Prostate gland (tissue), 2 donors: ENCODE measurements around the gene MATN1.

ENCODE experiments used
- CTCF ChIP-seq, 4 experiments: fragments of 200-600 bp in 2 of 4; fragments of 450-650 bp in 2 of 4; sonication (generic) in 2 of 4; IDR thresholded peaks; 1 replicate in 3 of 4; 2 replicates in 1 of 4; pipeline ENCODE4 v1.5.1; 2016 to 2019; ENCODE audit warnings: antibody characterized with exemption in 4 of 4, mild to moderate bottlenecking in 2 of 4, moderate library complexity in 2 of 4
- POLR2A ChIP-seq: fragments of 450-650 bp; IDR thresholded peaks from one replicate; pipeline ENCODE4 v1.6.1; 2016; ENCODE audit warnings: antibody characterized with exemption, mild to moderate bottlenecking
- POLR2AphosphoS5 ChIP-seq: sonication (generic); formaldehyde crosslinking; IDR thresholded peaks from one replicate; pipeline ENCODE4 v1.6.1; 2017; ENCODE audit warnings: antibody characterized with exemption

- TF ChIP-seq CTCF (IDR thresholded peaks at IDR 0.05) (no peak), POLR2A (no peak), POLR2AphosphoS5 (no peak)
These were observed 7.5 kb downstream of the MATN1 start for GRCh38 chr1:30715886-30716285.
